ENCODE measurements around the gene FAM184A. TPM values are rescaled to one million over a fixed set of nuclear protein-coding genes. Genes with fewer than 3 reads are reported as not detected.

Gene FAM184A
- total and polyA plus RNA-seq, 2 of the 8 experiments (the other 6 are each of a cell fraction or from before 2014, with no cell fraction given) = 6.3 to 11.3 TPM

DNA sequence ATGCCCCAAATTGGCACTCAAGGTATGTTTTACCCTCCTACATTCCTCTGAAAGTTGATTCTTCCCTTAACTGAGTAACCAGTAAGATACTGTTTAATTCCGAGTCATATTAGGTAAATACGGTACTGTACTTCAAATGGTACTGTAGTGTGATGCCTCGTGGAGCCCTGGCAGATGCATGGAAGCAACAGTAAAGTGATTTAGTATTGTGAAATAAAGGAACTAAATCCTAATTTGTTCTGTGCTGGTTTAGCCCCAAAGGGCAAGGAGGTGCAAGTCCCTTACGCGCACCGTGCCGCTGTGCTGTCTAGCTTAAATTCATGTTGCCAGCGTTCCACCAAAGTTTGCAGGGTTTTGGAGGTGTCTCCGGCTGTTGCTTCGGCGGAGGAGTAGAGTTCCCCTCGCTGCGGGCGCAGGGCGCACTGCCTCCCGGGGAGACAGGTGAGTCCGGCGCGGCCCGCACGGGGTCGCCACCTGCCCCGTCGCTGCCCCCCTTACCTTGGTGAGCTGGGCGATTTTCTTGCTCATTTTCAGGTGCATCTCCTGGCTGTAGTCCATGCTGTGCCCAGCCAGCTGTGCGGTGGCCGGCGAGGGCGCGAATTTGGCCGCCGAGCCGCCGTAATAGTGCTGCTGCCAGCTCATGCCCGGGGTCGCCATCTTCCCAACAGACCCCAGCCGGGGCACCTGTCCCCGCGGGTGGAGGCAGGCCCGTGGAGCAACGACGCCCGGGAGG is 655 bp downstream of the FAM184A start (continued):
- no peak for TF ChIP-seq POU5F1 (IDR thresholded peaks at IDR 0.05; ENCODE audit: low read depth, low read length)
- TF ChIP-seq ATF3 (IDR thresholded peaks at IDR 0.05; ENCODE audit: insufficient read depth, low read depth, low read length) = no peak
- TF ChIP-seq BACH1 (IDR thresholded peaks at IDR 0.05; ENCODE audit: low read length) = no peak
- peak; percentile 64 for TF ChIP-seq TBP (IDR thresholded peaks at IDR 0.05; ENCODE audit: low read depth, low read length)
- peak; percentile 98 for TF ChIP-seq KDM4A (IDR thresholded peaks at IDR 0.05; ENCODE audit: low read depth, low read length, severe bottlenecking)
- TF ChIP-seq HDAC6 (IDR thresholded peaks at IDR 0.05; ENCODE audit: low read depth, low read length) = no peak
- peak; percentile 36; the same call in 1 of the 2 replicates for TF ChIP-seq YY1 (IDR thresholded peaks at IDR 0.05; ENCODE audit: low read depth, low read length)
- no peak for TF ChIP-seq BCL11A (IDR thresholded peaks at IDR 0.05; ENCODE audit: low read depth in 2 of 2, low read length in 2 of 2)
- TF ChIP-seq POLR2AphosphoS5 (IDR thresholded peaks at IDR 0.05; ENCODE audit: low read depth, low read length) = no peak
- TF ChIP-seq RNF2 (IDR thresholded peaks at IDR 0.05; ENCODE audit: borderline replicate concordance, low read depth, low read length, missing control alignments, poor library complexity, severe bottlenecking) = no peak
- TF ChIP-seq ZNF274 (IDR thresholded peaks at IDR 0.05; ENCODE audit: borderline replicate concordance, extremely low read depth, low read length) = no peak
- no peak for TF ChIP-seq SIN3A (conservative IDR thresholded peaks at IDR 0.05 in 1 of 2, IDR thresholded peaks at IDR 0.05 in 1 of 2; ENCODE audit: low read depth in 1 of 2, low read length in 2 of 2)
- no peak for TF ChIP-seq FOSL1 (IDR thresholded peaks at IDR 0.05; ENCODE audit: insufficient read depth, low read depth, low read length)
- no peak for TF ChIP-seq NANOG (IDR thresholded peaks at IDR 0.05; ENCODE audit: insufficient read depth, low read depth, low read length, poor library complexity, severe bottlenecking)
- TF ChIP-seq KDM1A (IDR thresholded peaks at IDR 0.05; ENCODE audit: borderline replicate concordance, low read length) = no peak; the same call in 1 of the 2 replicates
- TF ChIP-seq CTCF (IDR thresholded peaks at IDR 0.05; ENCODE audit: control extremely low read depth in 1 of 3, insufficient read depth in 1 of 3, low read depth in 1 of 3, low read length in 3 of 3) = peak; percentile 49 to 60 (median 59)
